NCI-H510A (cell line): ENCODE measurements around the gene PPP1R15B.

Source experiments
- DNase-seq: peaks from one replicate; lab custom pipeline; 2025; lab: John Stamatoyannopoulos, UW

PPP1R15B gene

GRCh38 chr1:204400882-204401510 is 10.6 kb downstream of the PPP1R15B start:
- no peak for DNase-seq

- peak; percentile 73 for DNase-seq
Measured at GRCh38 chr1:204398197-204399125, 13.2 kb downstream of the PPP1R15B start.

DNA sequence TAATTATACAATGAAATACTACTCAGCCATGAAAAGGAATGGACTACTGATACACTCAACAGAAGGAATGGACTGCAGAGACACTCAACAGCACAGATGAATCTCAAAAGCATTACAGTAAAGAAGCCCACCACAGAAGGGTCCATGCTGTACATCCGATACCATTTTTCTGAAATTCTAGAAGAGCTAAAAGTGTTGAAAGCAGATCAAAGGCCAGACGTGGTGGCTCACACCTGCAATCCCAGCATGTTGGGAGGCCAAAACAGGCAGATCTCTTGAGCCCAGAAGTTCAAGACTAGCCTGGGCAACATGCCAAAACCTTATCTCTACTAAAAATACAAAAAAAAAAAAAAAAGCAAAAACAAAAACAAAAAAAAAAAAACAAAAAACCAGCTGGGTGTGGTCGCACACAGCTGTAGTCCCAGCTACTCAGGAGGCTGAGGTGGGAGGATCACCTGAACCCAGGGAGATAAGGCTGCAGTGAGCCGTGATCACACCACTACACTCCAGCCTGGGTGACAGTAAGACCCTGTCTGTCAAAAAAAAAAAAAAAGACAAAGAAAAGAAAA is 15.5 kb downstream of the PPP1R15B start:
- DNase-seq = no peak

DNA sequence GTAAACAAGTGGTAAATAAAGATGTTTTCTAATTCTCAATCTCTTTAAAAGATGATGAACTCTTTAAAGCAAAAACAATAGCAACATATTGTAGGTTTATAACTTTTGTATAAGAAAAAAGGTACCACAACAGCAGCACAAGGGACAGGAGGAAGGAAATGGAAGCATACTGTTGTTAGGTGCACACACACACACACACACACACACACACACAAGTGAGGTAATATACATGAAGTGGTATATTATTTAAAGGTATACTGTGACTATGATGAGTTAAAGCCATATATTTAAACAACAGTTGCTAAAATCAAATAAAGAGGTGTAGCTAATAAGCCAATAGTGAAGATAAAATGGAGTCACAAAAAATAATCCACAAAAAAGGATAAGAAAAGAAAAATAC is 20.0 kb downstream of the PPP1R15B start:
- no peak for DNase-seq

DNA sequence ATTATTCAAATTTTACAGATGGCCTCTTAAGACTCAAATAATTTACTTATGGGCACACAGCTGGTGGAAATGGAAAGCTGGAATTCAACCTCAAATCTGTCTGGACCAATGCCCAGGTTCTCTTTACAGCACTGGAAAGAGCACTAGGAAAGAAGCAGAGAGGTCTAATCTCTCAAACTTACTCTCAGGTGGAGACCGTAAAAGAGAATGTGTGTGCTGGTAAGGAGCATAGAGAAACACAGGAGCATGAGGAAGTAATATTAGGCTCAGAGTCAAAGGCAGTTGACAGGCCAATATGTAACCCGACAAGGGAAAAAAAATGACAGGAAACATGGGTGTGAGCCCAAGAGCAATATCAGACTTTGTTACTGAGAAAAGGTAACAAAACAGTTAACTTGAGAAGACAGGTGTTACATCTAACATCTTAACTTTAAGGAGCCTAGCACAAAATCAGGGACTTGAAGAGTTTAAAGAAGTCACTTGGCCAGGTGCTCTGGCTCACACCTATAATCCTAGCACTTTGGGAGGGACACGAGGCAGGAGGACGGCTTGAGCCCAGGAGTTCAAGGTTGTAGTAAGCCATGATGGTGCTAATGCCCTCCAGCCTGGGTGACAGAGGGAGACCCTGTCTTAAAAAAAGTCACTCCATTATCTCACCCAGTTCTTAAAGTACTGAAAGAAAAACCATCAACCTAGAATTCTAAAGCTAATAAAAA is 20.7 kb downstream of the PPP1R15B start:
- no peak for DNase-seq

DNA sequence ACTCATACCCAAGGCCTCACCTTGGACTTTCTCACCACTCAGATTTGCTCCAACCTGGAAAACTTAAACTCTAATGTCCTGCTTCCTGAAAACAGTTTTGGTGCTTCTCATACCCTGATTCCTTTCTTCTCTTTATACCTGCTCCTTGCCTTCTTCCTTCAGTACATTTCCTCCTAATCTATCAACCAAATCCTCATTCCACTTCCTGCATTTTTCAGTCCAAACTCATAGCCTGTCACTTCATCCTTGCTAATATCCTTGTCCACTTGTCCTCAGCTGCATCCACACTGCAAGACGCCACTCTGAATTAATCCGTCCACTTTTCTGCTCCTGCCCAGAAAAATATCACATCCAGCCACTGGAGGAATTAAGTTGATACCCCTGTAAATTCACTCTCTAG is 25.9 kb downstream of the PPP1R15B start:
- no peak for DNase-seq

DNA sequence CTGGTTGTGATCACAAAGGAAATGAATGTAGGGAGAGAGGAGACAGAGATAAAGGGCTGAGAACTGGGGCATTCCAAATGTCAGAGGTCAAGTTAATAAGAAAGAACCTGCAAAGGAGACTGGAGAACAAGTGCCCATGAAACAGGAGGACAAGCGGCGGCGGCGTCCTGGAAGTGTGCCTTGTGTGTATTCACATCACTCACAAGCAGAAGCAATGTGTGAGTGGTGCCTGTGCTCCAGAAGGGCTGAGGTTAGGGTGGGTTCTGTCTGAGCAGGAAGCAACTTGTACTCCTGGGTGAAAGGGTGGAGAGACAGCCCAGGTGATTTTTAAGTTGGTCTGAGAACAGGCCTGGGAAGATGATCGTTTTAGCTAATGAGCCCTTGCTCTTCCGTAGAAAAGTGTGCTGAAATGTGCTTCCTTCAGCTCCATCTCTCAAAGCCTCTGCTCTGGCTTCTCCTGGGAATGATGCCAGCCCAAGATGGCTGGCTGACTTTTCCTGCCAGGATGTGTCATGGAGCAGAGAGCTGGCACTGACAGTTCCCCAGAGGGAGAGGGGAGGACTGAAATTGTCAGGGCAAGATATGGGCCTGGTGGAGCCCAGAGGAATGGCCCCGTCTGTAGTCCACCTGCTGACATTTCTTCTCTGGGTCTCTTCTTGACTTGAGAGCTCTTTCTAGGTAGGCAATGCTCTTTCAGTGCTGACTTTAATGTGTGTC is 26.8 kb downstream of the PPP1R15B start:
- no peak for DNase-seq

DNA sequence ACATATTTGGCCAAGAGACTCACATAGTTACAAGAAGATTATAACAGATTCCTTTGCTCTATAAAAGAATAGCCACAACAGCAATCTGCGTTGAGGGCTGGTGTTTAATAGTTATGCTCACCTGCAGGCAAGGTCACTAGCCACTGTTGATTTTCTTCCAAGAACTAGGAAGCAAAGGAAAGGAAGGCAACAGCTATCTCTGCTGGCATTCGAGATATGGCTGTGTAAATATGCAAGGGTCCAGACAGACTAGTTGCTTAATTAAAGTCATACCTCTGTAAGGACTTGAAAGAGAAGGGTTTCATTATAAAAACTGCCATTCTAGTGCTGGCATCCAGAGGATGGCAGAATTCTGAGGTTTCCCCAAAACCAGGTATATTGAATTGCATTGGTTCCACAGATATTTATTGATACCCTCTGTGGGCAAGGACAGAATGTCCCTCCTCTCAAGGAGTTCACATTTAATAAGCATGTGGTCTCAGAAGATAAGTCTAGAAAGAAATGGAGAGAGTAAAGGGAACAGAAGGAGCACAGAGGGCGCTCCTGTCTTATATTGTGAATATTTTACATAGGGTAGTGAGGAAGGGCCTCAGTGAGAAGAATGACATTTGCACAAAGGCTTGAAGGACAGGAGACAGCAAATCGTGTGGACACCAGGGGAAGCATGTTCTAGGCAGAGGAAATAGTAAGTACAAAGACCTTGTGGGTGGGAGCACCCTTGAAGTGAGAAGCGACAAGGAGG is 28.3 kb downstream of the PPP1R15B start:
- DNase-seq = no peak

DNA sequence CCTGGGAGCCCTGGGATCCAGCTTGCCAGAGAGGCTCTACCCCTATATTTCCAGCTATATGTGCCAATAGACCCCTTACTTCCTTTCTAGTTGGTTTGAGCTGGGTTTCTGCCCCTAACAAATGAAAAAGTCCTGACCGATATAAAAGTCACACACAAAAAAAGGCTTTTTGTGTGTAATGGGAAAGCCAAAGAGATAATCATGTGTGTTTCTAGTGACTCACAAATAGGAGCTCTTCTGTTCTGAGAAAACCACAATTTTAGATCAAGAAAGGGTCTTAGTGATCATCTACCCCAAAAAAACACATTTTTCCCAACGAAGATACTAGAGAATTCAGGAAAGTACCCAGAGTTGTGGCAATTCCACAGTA is 28.9 kb downstream of the PPP1R15B start:
- no peak for DNase-seq

DNA sequence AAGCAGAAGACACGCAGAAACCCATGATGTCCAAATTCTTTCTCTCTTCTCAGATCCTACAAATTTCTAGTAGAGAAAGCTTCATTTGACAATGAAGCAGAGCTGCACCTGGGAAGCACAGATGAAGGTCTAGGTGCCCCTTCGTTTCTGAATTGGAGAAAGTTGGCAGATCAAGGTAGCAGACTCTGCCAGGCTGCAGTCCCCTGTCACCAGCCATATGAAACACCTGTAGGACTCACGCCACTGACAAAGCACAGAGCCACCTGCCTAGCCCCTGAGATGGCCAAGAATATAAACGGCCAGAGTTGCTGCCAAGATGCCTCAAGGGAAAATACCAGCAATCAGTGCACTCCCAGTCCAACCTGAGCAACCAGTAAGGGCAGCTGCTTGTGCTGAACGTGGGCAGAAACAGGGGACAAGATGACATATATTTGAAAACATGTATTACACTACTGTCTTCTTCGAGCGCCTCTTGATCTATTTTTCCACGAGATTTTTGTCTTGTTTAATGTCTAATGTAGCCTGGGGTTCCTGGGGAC is 31.3 kb downstream of the PPP1R15B start:
- DNase-seq = no peak

- peak; percentile 58 for DNase-seq
Measured at GRCh38 chr1:204377800-204378668, 33.6 kb downstream of the PPP1R15B start.

DNA sequence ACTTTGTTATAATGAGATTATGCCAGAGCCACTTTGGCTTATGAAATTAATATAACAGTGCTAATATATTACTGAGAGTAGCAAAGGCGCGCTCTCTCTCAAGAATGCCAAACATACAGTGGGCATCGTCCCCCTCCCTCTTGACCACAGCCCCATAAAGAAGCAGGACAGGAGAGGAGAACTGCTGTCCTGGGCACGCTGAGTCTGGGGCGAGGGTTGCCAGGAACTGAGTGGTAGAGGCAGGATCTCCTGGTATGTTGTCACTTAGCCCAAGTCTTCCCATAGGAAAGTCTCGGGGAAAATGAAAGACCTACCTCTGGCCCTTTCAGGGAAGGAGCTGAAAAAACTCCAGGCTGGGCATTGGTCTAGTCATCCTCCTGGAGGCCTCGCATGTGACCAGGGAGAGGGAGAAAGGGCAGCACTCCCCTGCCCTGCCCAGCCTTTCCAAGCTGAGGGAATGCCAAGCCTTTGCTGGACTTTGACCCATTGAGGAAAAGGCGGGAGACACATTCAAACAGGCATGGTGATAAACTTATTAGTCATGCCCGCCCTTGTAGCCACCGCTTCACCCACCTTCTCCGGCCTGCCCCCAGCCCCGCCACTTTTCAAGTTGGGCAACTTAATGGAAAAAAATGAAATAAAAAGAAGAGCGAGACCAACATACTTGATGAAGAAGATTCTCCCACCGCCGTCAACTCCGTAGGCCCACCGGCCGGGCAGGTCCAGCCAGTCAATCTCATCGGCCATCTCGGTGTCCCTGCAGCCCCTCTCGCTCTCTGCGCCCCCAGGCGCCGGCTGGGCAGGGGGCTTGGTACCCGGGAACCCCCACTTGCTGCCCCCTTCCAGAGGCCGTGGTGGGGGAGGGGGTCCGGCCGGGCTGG is 34.5 kb downstream of the PPP1R15B start:
- DNase-seq = no peak

DNA sequence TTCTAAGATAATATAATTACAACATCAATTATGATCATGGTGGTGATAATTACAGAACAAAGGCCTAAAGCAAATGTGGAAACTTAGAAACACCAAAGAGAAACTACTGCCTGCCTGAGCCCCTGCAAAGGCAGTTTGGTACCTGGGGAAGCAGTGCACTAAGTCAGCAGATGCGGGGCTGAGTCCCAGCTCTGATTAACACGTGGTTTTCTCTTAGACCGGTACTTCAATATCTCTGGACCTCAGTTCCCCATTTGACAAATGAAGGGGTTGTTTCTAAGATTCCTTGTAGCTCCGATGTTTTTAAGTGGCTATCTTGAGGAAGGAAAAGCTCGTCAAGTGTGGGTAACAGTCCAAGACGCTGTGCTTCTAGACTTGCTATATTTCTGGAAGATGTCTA is 35.2 kb downstream of the PPP1R15B start:
- no peak for DNase-seq

DNA sequence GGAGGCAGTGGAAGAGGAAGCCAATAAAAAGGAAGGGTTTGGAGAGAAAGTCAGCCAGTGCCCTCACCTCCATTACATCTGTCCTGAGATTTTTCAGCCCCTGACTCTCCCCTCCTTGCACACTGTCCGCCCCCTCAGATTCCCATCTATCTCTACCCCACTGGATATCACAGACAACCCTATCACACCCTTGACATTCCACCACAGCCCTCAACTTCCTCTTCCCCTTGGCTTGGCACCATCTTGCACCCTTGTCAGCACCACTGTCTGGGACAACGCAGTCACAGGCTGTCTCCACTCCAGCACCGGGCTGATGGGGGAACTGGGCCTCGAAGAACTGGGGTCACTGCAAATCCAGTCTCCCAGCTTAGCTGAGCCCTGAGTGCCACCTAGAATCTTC is 37.7 kb downstream of the PPP1R15B start:
- no peak for DNase-seq

- no peak for DNase-seq
Measured at GRCh38 chr1:204370176-204370575, 41.4 kb downstream of the PPP1R15B start.

GRCh38 chr1:204368996-204369726 is 42.5 kb downstream of the PPP1R15B start:
- DNase-seq = no peak

- no peak for DNase-seq
Measured at GRCh38 chr1:204367956-204368355, 43.7 kb downstream of the PPP1R15B start.

- DNase-seq = no peak
Measured at GRCh38 chr1:204367193-204367858, 44.3 kb downstream of the PPP1R15B start.
